Keratinocyte (primary cell): ENCODE measurements around the gene ATXN7. TPM values are rescaled to one million over a fixed set of nuclear protein-coding genes. Genes with fewer than 3 reads are reported as not detected.

Experiments
- DNase-seq: peaks from one replicate; pipeline ENCODE4 v3.0.0-alpha.2; 2011; ENCODE audit warnings: low read depth, missing footprints, low spot score
- FAIRE-seq: peaks from 2 replicates; lab custom pipeline; 2011; peaks lifted over from hg19 to GRCh38; lab: Jason Lieb, UNC
- H2AFZ ChIP-seq: 2 replicates; pipeline ENCODE4 v1.6.0; 2012; ENCODE audit warnings: low read length, control low read depth, inconsistent platforms; ENCODE audit not compliant: control insufficient read depth
- H3K27ac ChIP-seq: 2 replicates; pipeline ENCODE4 v1.5.1; 2011; ENCODE audit warnings: low read length; ENCODE audit not compliant: control insufficient read depth, insufficient read depth
- H3K27me3 ChIP-seq: 3 replicates; pipeline ENCODE4 v1.6.0; 2011; ENCODE audit warnings: low read length; ENCODE audit not compliant: control insufficient read depth, insufficient read depth; ENCODE audit errors: extremely low read depth
- H3K36me3 ChIP-seq, 2 experiments: 2 replicates in 1 of 2; 3 replicates in 1 of 2; pipeline ENCODE4 v1.5.1; 2011; ENCODE audit warnings: low read length in 2 of 2, mild to moderate bottlenecking in 1 of 2; ENCODE audit not compliant: control insufficient read depth in 2 of 2, insufficient read depth in 2 of 2; ENCODE audit errors: extremely low read depth in 1 of 2
- H3K4me1 ChIP-seq: 3 replicates; pipeline ENCODE4 v1.5.1; 2011; ENCODE audit warnings: low read length; ENCODE audit not compliant: control insufficient read depth, insufficient read depth; ENCODE audit errors: extremely low read depth
- H3K4me2 ChIP-seq: 3 replicates; pipeline ENCODE4 v1.6.0; 2011; ENCODE audit warnings: low read depth, low read length; ENCODE audit not compliant: control insufficient read depth, insufficient read depth; ENCODE audit errors: extremely low read depth
- H3K4me3 ChIP-seq, 3 experiments: fragments of 200-600 bp in 1 of 3; sonication (generic) in 1 of 3; 2 replicates in 2 of 3; 3 replicates in 1 of 3; pipeline ENCODE4 v1.5.1; 2011 to 2016; ENCODE audit warnings: low read length in 3 of 3, mild to moderate bottlenecking in 3 of 3, control low read depth in 2 of 3, inconsistent platforms in 1 of 3, low read depth in 1 of 3, mixed read lengths in 1 of 3, mixed run types in 1 of 3, moderate library complexity in 1 of 3; ENCODE audit not compliant: control insufficient read depth in 2 of 3, insufficient read depth in 2 of 3; ENCODE audit errors: extremely low read depth in 1 of 3
- H3K79me2 ChIP-seq: 2 replicates; pipeline ENCODE4 v1.6.0; 2012; ENCODE audit warnings: low read length; ENCODE audit not compliant: control insufficient read depth, insufficient read depth
- H3K9ac ChIP-seq: 3 replicates; pipeline ENCODE4 v1.6.0; 2011; ENCODE audit warnings: low read length; ENCODE audit not compliant: control insufficient read depth, insufficient read depth; ENCODE audit errors: extremely low read depth
- H3K9me1 ChIP-seq: 3 replicates; pipeline ENCODE4 v1.6.0; 2011; ENCODE audit warnings: low read length; ENCODE audit not compliant: control insufficient read depth, insufficient read depth; ENCODE audit errors: extremely low read depth
- H3K9me3 ChIP-seq: 2 replicates; pipeline ENCODE4 v1.5.1; 2012; ENCODE audit warnings: low read depth, low read length; ENCODE audit not compliant: control insufficient read depth
- H4K20me1 ChIP-seq: 3 replicates; pipeline ENCODE4 v1.6.0; 2011; ENCODE audit warnings: low read length; ENCODE audit not compliant: control insufficient read depth, insufficient read depth; ENCODE audit errors: extremely low read depth
- CTCF ChIP-seq, 3 experiments: IDR thresholded peaks in 1 of 3; conservative IDR thresholded peaks in 1 of 3; optimal IDR thresholded peaks in 1 of 3; 2 replicates in 2 of 3; 3 replicates in 1 of 3; pipeline versions ENCODE3 to v1.5.1; 2011; ENCODE audit warnings: low read length in 3 of 3, mild to moderate bottlenecking in 3 of 3, moderate library complexity in 2 of 3, control low read depth in 1 of 3, inconsistent platforms in 1 of 3; ENCODE audit not compliant: insufficient read depth in 2 of 3; ENCODE audit errors: extremely low read depth in 1 of 3
- EZH2 ChIP-seq: IDR thresholded peaks from one replicate; pipeline ENCODE4 v1.6.1; 2012; ENCODE audit warnings: inconsistent platforms, mild to moderate bottlenecking, low read length, moderate library complexity
- dilution Hi-C: fragments of 300-500 bp; cut with MboI; formaldehyde crosslinking; loops from one replicate; pipeline ENCODE4 v1.7.0; 2020; ENCODE audit warnings: low sequenced_read_pairs; ENCODE audit not compliant: extremely low pct_ligation_motif_present
- polyA plus RNA-seq, 5 experiments: library from polyadenylated mRNA; depleted of rRNA in 3 of 5; stranded (reverse) in 3 of 5; stranded (forward) in 1 of 5; unstranded in 1 of 5; fragments of >200 nt; gene quantifications; 1 replicate in 1 of 5; 2 replicates in 3 of 5; 3 replicates in 1 of 5; pipeline versions ENCODE4 v1.2.1 to v1.2.3, GENCODE V29; 2011 to 2012; ENCODE audit warnings: missing spikeins in 2 of 5, low read depth in 1 of 5, low replicate concordance in 1 of 5

Gene ATXN7
- polyA plus RNA-seq, 1 donor (not counting 4 experiments of a cell fraction or from before 2014, with no cell fraction given), result 8.8 TPM

GRCh38 chr3:63991666-63992065 lies 128.0 kb downstream of the ATXN7 start:
- TF ChIP-seq CTCF (optimal IDR thresholded peaks at IDR 0.05 in 1 of 3, IDR thresholded peaks at IDR 0.05 in 1 of 3, conservative IDR thresholded peaks at IDR 0.05 in 1 of 3; ENCODE audit: extremely low read depth in 1 of 3, insufficient read depth in 2 of 3, low read length in 3 of 3) (no peak), EZH2 (no peak)

GRCh38 chr3:63992516-63993209 lies 129.0 kb downstream of the ATXN7 start:
- H3K4me1 ChIP-seq, result peaks cover 20% of the 10 kb centered on the region
- TF ChIP-seq EZH2, result no peak
- no peak for TF ChIP-seq CTCF (optimal IDR thresholded peaks at IDR 0.05 in 1 of 3, IDR thresholded peaks at IDR 0.05 in 1 of 3, conservative IDR thresholded peaks at IDR 0.05 in 1 of 3; ENCODE audit: extremely low read depth in 1 of 3, insufficient read depth in 2 of 3, low read length in 3 of 3)
- no peaks in the 10 kb centered on the region for H3K9me3 ChIP-seq
- H3K27ac ChIP-seq, result no peak overlapping the region
- FAIRE-seq (no peak), DNase-seq (no peak)
- no peaks in the 10 kb centered on the region for H4K20me1 ChIP-seq
- H3K27me3 ChIP-seq, result no peaks in the 10 kb centered on the region
- H2AFZ ChIP-seq, result no peak overlapping the region
- dilution Hi-C loops, result no loop called here
- H3K9me1 ChIP-seq, result no peaks in the 10 kb centered on the region
- no peak overlapping the region for H3K4me2 ChIP-seq
- peaks cover 33 to 63% of the 10 kb centered on the region in 2 experiments for H3K36me3 ChIP-seq
- H3K4me3 ChIP-seq, result no peak overlapping the region
- no peak overlapping the region for H3K9ac ChIP-seq
- no peaks in the 10 kb centered on the region for H3K79me2 ChIP-seq

More at GRCh38 chr3:63991666-63992065, 128.0 kb downstream of the ATXN7 start:
- no peaks in the 10 kb centered on the region for H3K9me3 ChIP-seq
- DNase-seq (no peak), FAIRE-seq (no peak)
- H3K4me3 ChIP-seq, result no peak overlapping the region
- H4K20me1 ChIP-seq, result no peaks in the 10 kb centered on the region
- H3K9ac ChIP-seq, result no peak overlapping the region
- dilution Hi-C loops, result no loop called here
- no peaks in the 10 kb centered on the region for H3K9me1 ChIP-seq
- H3K4me2 ChIP-seq, result no peak overlapping the region
- no peaks in the 10 kb centered on the region for H3K27me3 ChIP-seq
- H3K79me2 ChIP-seq, result no peaks in the 10 kb centered on the region
- H3K36me3 ChIP-seq, result peaks cover 34 to 62% of the 10 kb centered on the region in 2 experiments
- H2AFZ ChIP-seq, result no peak overlapping the region
- H3K27ac ChIP-seq, result no peak overlapping the region
- peaks cover 20% of the 10 kb centered on the region for H3K4me1 ChIP-seq
